Upper lobe of right lung (tissue), 1 donor: ENCODE data around the gene ZNF225. TPM values are rescaled to one million over a fixed set of nuclear protein-coding genes. Genes with fewer than 3 reads are reported as not detected.
"Not testable (repeated sequence)": the region's sequence is repeated elsewhere in the genome, so short reads cannot be mapped to it uniquely, and the experiment has no call there.

ENCODE experiments used
- ATAC-seq: fragments of 200-7000 bp; cut with Tn5 transposase; one replicate; pipeline ENCODE4 v1.9.1; 2020; ENCODE audit warnings: mild to moderate bottlenecking, moderate library complexity
- DNase-seq: peaks from one replicate; pipeline ENCODE4 v3.0.0-alpha.2; 2020
- H3K27ac ChIP-seq: fragments of 200-600 bp; one replicate; pipeline ENCODE4 v1.8.0; 2022
- H3K27me3 ChIP-seq: fragments of 200-600 bp; one replicate; pipeline ENCODE4 v1.8.0; 2022; ENCODE audit warnings: mild to moderate bottlenecking
- H3K36me3 ChIP-seq: fragments of 200-600 bp; one replicate; pipeline ENCODE4 v1.8.0; 2022
- H3K4me1 ChIP-seq: fragments of 200-600 bp; one replicate; pipeline ENCODE4 v1.8.0; 2022
- H3K4me3 ChIP-seq: fragments of 200-600 bp; one replicate; pipeline ENCODE4 v1.8.0; 2022; ENCODE audit warnings: mild to moderate bottlenecking
- H3K9me3 ChIP-seq: fragments of 200-600 bp; one replicate; pipeline ENCODE4 v1.8.0; 2022
- CTCF ChIP-seq: fragments of 200-600 bp; IDR thresholded peaks from one replicate; pipeline ENCODE4 v1.8.0; 2022; ENCODE audit warnings: antibody characterized with exemption
- intact Hi-C: fragments of 100-400 bp; cut with DNase I; formaldehyde crosslinking; loops from one replicate; pipeline ENCODE4 v1.11.0; 2022
- total RNA-seq: library from RNA; stranded (reverse); fragmentation: NEBNext Ultra II Directional; extraction: Animal tissue kit (Norgen Biotek cat#: 25700); gene quantifications from one replicate; pipeline ENCODE4 v1.2.1, GENCODE V29; 2021
- donor health status: DM: no; HTN: yes; CAD: no; lungs with severe emphysema.

ZNF225 gene
- total RNA-seq, 1 donor from 2014 or later, result 5.8 TPM

- intact Hi-C loops, result no loop called here
- H3K9me3 ChIP-seq, result peaks cover 28% of the 10 kb centered on the region
- H3K27me3 ChIP-seq, result no peaks in the 10 kb centered on the region
- H3K4me3 ChIP-seq, result peak within 1 kb of the TSS; percentile 77
- H3K27ac ChIP-seq, result peak within 1 kb of the TSS; percentile 86
- peaks cover 16% of the 10 kb centered on the region for H3K36me3 ChIP-seq
- no peak for TF ChIP-seq CTCF
- H3K4me1 ChIP-seq, result peaks cover 8% of the 10 kb centered on the region
- DNase-seq (peak; percentile 86), ATAC-seq (peak; percentile 99)
Observed at GRCh38 chr19:44164673-44165512, 51.7 kb downstream of the ZNF225 start, which contains the start of gene ZNF226. Gene ZNF226, plus strand, starts transcription at chr19:44165100. Its CDS starts 4,981 bp downstream, at chr19:44170081.

- DNase-seq, H3K4me1 ChIP-seq, H3K4me3 ChIP-seq, H3K27ac ChIP-seq, H3K27me3 ChIP-seq, intact Hi-C loops, ATAC-seq: not testable (repeated sequence)
- Histone ChIP-seq H3K36me3 (peaks cover 72% of the 10 kb centered on the region), H3K9me3 (peaks cover 35% of the 10 kb centered on the region)
Observed at GRCh38 chr19:44170660-44171059, 57.5 kb downstream of the ZNF225 start.

- Histone ChIP-seq H3K9me3 (peaks cover 87% of the 10 kb centered on the region), H3K27ac (no peak overlapping the region), H3K4me1 (no peaks in the 10 kb centered on the region), H3K27me3 (no peaks in the 10 kb centered on the region), H3K4me3 (no peak overlapping the region), H3K36me3 (peaks cover 50% of the 10 kb centered on the region)
- no peak for TF ChIP-seq CTCF
- DNase-seq (no peak), ATAC-seq (no peak)
- intact Hi-C loops, result no loop called here
Observed at GRCh38 chr19:44176590-44176989, 63.4 kb downstream of the ZNF225 start.

GRCh38 chr19:44180968-44181367 lies 67.8 kb downstream of the ZNF225 start:
- no peaks in the 10 kb centered on the region for H3K4me1 ChIP-seq
- no peak for ATAC-seq
- no peaks in the 10 kb centered on the region for H3K27me3 ChIP-seq
- intact Hi-C loops, result no loop called here
- no peak overlapping the region for H3K4me3 ChIP-seq
- H3K36me3 ChIP-seq, result peaks cover 6% of the 10 kb centered on the region
- TF ChIP-seq CTCF, result no peak
- no peak overlapping the region for H3K27ac ChIP-seq
- H3K9me3 ChIP-seq, result peaks cover 57% of the 10 kb centered on the region
- no peak for DNase-seq

- Histone ChIP-seq H3K4me1 (no peaks in the 10 kb centered on the region), H3K27me3 (no peaks in the 10 kb centered on the region), H3K4me3 (no peak overlapping the region), H3K27ac (no peak overlapping the region), H3K9me3 (peaks cover 52% of the 10 kb centered on the region), H3K36me3 (no peaks in the 10 kb centered on the region)
- TF ChIP-seq CTCF, result no peak
- ATAC-seq (no peak), DNase-seq (no peak)
- intact Hi-C loops, result no loop called here
Observed at GRCh38 chr19:44182145-44182544, 68.9 kb downstream of the ZNF225 start.

Other genes starting within 250 kb of the ZNF225 start
- 2.4 TPM for gene ZNF404, start 229.4 kb upstream of the ZNF225 start, total RNA-seq
- gene ZNF45, start 178.1 kb upstream of the ZNF225 start, total RNA-seq, result 14.0 TPM
- 3.9 TPM for gene ZNF221, start 162.2 kb upstream of the ZNF225 start, total RNA-seq
- 8.7 TPM for gene ZNF155, start 129.2 kb upstream of the ZNF225 start, total RNA-seq
- gene ZNF230, start 110.4 kb upstream of the ZNF225 start, total RNA-seq, result 5.2 TPM
- 4.5 TPM for gene ZNF222, start 88.0 kb upstream of the ZNF225 start, total RNA-seq
- 5.8 TPM for gene ZNF223, start 61.4 kb upstream of the ZNF225 start, total RNA-seq
- gene ZNF284, start 41.2 kb upstream of the ZNF225 start, total RNA-seq, result 2.9 TPM
- gene ZNF224, start 19.0 kb upstream of the ZNF225 start, total RNA-seq, result 24.8 TPM
- gene ZNF234, start 28.2 kb downstream of the ZNF225 start, total RNA-seq, result 10.4 TPM
- 16.8 TPM for gene ZNF226, start 51.7 kb downstream of the ZNF225 start, total RNA-seq
- 17.0 TPM for gene ZNF227, start 99.1 kb downstream of the ZNF225 start, total RNA-seq
- 0.29 TPM for gene ZNF233, start 146.5 kb downstream of the ZNF225 start, total RNA-seq
- gene ZNF235, start 191.6 kb downstream of the ZNF225 start, total RNA-seq, result 6.5 TPM
- 3.4 TPM for gene ZNF112, start 243.3 kb downstream of the ZNF225 start, total RNA-seq